Sciatic nerve (tissue), 2 donors: Measurements from ENCODE around the gene RING1. TPM values are rescaled to one million over a fixed set of nuclear protein-coding genes. Genes with fewer than 3 reads are reported as not detected.

Source experiments
- ATAC-seq: fragments of 200-7000 bp; cut with Tn5 transposase; one replicate; pipeline ENCODE4 v1.9.1; 2020; ENCODE audit warnings: mild to moderate bottlenecking, moderate library complexity
- DNase-seq: peaks from one replicate; pipeline ENCODE4 v3.0.0-alpha.2; 2020; ENCODE audit warnings: low spot score
- intact Hi-C: fragments of 100-400 bp; cut with DNase I; formaldehyde crosslinking; loops from one replicate; pipeline ENCODE4 v1.14.2; 2022
- total RNA-seq: library from RNA; stranded (reverse); fragmentation: NEBNext Ultra II Directional; extraction: Animal tissue kit (Norgen Biotek cat#: 25700); gene quantifications from one replicate; pipeline ENCODE4 v1.2.1, GENCODE V29; 2021
- donor health status: DM: no; HTN: no; CAD: no.
- donor health status: DM: no; HTN: no; CAD: no.

Gene RING1
- total RNA-seq, 1 donor from 2014 or later: 39.5 TPM

GRCh38 chr6:33171016-33171879 is 37.1 kb upstream of the RING1 start:
- ATAC-seq: no peak
- no peak for DNase-seq
- intact Hi-C loops: no loop called here

DNA sequence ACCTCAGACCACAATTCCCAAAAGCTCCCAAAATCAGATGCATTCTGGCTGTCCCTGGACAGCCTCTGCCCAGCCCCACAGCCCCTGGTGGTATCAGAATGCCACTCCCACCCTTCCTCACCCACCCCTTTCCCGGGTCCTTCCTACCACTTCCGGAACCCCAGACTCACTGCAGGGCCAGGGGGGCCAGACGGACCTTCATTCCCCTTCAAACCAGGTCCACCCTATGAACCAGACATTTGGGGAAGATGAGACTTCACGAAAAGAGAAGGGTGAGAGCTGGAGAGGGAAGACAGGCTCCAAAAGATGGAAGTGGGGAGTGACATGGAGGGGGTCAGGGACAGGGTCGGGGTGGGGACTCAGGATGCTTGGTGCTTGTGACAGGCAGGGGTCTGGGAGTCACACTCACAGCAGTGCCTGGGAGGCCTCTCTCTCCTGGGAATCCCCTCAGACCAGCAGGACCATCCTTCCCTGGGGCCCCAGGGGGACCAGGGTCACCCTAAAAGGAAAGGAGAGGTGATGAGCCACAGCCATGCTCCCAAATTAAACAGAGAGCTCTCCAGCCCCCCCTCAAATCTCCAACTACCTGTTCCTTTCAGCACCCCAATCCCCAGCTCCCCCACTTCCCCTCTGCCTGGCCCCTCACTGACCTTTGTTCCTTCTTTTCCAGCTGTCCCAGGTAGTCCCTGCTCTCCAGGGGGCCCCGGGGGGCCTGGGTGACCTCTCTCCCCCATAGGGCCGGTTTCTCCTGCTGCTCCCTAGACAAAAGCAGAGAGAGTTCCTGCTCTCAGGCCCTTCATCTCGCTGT is 36.2 kb upstream of the RING1 start:
- no peak for DNase-seq
- no peak for ATAC-seq

GRCh38 chr6:33172688-33173534 is 35.4 kb upstream of the RING1 start:
- DNase-seq (no peak), ATAC-seq (no peak)
- intact Hi-C loops: no loop called here

More for the DNA sequence above, 36.2 kb upstream of the RING1 start:
- intact Hi-C loops: no loop called here

GRCh38 chr6:33173535-33174180 is 34.6 kb upstream of the RING1 start:
- intact Hi-C loops: no loop called here
- ATAC-seq (no peak), DNase-seq (no peak)

GRCh38 chr6:33174784-33175183 is 33.5 kb upstream of the RING1 start:
- no peak for ATAC-seq
- intact Hi-C loops: no loop called here
- DNase-seq: no peak

- DNase-seq (peak; percentile 35), ATAC-seq (no peak)
- intact Hi-C loops: no loop called here
Measured at GRCh38 chr6:33175436-33176069, 32.7 kb upstream of the RING1 start.

GRCh38 chr6:33176906-33177305 is 31.4 kb upstream of the RING1 start:
- ATAC-seq: no peak
- no peak for DNase-seq
- intact Hi-C loops: no loop called here

DNA sequence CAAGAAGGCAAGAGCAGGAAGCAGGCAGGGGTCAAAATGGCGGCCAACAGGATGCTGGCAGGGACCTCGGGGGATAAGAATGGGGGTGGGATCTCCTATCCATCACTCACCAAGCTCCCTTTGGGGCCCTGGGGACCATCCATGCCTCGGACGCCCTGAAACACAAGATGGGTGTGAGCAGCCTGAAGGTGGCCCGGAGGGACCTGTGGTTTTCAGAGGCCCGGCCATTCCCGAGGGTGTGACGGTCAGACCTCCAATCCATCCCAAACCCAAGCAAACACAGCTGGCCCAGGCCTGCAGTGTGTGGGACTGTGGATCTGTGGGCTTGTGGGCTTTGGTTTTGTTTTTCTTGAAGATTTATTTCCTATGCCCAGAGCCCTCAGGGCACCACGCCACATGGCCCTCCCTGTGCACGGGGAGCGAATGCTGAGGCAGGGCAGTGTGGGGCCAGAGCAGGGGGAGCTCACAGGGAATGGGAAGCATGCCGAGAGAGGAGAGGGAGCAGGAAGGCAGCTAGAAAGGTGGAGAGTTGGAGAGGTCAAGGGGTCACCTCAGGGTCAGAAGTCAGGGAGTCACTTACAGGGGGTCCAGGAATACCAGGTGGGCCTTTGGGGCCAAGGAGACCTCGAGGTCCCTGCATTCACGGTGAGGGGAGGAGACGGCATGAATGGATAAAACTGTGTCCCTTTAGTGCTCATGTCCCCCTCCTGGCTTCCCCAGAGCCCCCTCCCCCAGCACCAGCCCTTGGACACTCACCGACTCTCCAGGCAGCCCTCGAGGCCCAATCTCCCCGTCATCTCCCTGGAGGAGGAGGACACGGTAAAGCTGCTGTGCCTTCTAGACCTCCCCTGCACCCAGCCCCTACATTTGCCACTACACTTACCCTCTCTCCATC is 30.5 kb upstream of the RING1 start:
- ATAC-seq (no peak), DNase-seq (no peak)
- intact Hi-C loops: no loop called here

- intact Hi-C loops: no loop called here
- DNase-seq (no peak), ATAC-seq (no peak)
Measured at GRCh38 chr6:33178755-33179475, 29.4 kb upstream of the RING1 start.

GRCh38 chr6:33181141-33181540 is 27.2 kb upstream of the RING1 start:
- DNase-seq: no peak

GRCh38 chr6:33183071-33183683 is 25.1 kb upstream of the RING1 start:
- ATAC-seq: no peak
- no peak for DNase-seq
- intact Hi-C loops: no loop called here

More at GRCh38 chr6:33181141-33181540, 27.2 kb upstream of the RING1 start:
- no peak for ATAC-seq
- intact Hi-C loops: no loop called here

GRCh38 chr6:33185190-33185589 is 23.1 kb upstream of the RING1 start:
- ATAC-seq: no peak
- DNase-seq: no peak
- intact Hi-C loops: no loop called here

DNA sequence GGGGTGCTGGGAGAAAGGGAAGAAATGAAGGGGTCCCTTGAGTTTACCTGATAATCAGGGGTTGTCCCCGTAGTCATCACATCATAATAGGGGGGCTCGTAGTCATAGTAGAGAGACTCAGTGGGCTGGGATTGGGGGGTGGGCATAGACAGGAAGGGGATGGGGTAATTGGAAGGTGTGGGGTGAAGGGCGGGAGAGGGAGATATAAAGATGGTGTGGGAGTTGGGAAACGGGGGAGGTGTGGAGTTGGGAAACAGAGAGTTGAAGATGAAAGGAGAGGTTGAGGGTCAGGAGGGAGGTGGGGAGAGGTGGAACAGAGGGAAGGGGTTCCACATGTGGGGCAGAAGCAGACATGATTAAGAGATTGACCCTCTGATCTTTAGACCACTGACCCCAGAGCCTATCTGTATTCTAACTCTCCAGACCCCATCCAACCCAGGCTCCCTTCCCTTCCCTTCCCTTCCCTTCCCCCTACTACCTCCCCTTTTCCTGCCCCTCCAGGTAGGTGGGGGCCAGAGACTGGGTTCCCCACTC is 22.6 kb upstream of the RING1 start:
- ATAC-seq: no peak
- intact Hi-C loops: no loop called here

DNA sequence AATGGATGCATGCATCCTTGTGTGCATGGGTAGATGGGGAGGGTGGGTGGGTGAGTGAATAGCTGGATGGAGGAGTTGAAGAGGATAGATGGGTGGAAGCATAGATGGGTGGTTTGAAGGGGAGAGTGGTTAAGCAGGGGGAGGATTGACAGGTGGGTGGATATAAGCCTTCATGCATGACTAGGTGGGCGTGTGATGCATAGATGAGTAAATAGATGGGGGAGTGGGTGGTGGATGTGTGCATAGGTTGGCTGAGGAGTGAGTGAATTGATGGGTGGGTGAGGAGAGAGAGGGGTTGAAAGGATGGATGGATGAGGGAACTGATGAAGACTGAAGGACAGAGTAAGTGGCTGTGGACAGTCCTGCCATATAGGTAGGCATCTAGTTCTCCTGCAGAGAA is 20.5 kb upstream of the RING1 start:
- ATAC-seq (no peak), DNase-seq (no peak)
- intact Hi-C loops: no loop called here

More for the DNA sequence above, 22.6 kb upstream of the RING1 start:
- no peak for DNase-seq

DNA sequence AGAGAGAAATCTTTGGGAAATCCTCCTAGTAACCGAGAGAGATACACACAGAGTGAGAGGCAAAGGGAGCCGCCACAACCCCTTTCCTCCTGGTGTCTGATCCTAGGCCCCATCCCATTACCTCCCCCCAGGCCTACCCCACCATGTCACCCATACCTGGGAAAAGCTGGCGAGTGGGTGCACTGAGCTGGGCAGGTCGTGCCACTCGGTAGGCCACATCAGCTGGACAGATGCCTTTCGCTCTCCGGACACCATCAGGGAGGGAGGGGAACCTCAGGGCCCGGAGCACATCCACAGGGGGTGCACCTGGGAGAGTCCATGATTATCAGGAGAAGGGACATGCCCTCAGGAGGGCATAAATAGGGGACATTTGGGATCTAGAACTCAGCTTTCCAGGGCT is 19.1 kb upstream of the RING1 start:
- DNase-seq: no peak
- ATAC-seq: no peak
- intact Hi-C loops: no loop called here
